Activated T-helper 9 cell treated with anti-CD3 and anti-CD28 coated beads, Interleukin-2, amount 50 U/mL, for 16 hours (primary cell): ENCODE measurements around the gene TCTN1.
"Not testable (repeated sequence)": the region's sequence is repeated elsewhere in the genome, so short reads cannot be mapped to it uniquely, and the experiment has no call there.

Experiments used
- DNase-seq: peaks from one replicate; pipeline ENCODE4 v3.0.0-alpha.2; 2020; ENCODE audit warnings: low read depth

TCTN1 gene

GRCh38 chr12:110585231-110585799 lies 28.6 kb upstream of the TCTN1 start:
- DNase-seq: no peak

GRCh38 chr12:110587102-110587501 lies 26.8 kb upstream of the TCTN1 start:
- DNase-seq: not testable (repeated sequence)

DNA sequence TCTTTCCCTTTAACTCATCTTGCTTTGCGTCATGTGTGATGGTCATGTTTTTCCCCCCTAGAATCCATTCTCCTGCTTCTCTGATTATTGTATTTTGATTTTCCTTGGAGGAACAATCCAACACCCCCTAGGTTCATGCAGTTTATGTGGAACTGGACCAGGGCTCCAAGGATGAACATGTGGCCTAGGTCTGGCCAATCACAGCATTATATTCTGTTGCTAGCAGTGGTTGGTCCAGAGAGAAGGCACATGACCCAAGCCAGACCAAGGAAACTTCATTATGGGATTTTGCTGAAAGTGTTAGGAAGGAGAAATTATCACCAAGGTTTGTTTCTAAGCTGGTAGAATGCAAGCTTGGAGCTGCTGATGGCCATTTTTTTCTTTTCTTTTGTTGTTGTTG lies 23.9 kb upstream of the TCTN1 start:
- no peak for DNase-seq

GRCh38 chr12:110590806-110591326 lies 23.1 kb upstream of the TCTN1 start:
- DNase-seq: no peak

DNA sequence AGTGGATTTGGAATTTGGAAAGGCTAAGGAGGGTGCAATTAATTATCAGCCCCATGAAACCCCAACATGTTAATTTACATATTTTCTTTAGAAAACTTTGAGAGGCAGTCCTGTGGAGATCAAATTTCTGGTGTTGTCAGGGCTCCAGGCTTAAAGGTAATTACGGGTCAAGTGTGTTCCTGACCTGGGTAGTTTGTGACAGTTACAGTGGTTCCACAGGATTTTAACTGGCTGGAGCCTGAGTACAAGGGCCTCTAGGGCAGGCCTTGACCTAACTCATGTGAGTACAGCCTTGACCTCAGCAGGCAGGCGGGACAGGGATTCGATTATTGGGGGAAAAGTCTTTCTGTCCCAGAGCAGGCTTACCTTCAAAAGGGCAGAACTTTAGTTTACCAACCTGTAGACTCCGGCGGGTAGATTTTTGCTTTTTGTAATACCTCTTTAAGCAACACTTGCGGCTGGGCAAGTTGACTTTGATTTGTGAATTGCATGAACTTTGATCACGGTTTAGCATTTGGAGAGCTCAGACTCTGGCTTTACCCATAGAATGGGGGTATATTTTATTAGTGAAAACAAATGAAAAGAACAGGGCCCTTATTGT lies 22.4 kb upstream of the TCTN1 start:
- no peak for DNase-seq

- no peak for DNase-seq
Observed at GRCh38 chr12:110592078-110592477, 21.9 kb upstream of the TCTN1 start.

DNA sequence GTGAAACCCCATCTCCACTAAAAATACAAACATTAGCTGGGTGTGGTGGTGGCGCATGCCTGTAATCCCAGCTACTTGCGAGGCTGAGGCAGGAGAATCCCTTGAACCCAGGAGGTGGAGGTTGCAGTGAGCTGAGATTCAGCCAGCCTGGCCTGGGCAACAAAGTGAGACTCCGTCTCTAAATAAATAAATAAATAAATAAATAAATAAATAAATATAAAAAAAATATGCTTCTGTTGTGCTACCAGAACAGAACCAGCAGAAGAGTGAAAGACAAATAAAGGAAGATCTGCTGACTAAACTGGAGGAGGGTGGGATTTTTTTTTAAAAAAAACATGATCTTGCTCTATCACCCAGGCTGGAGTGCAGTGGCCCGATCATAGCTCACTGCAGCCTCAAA lies 21.0 kb upstream of the TCTN1 start:
- not testable (repeated sequence) for DNase-seq

DNA sequence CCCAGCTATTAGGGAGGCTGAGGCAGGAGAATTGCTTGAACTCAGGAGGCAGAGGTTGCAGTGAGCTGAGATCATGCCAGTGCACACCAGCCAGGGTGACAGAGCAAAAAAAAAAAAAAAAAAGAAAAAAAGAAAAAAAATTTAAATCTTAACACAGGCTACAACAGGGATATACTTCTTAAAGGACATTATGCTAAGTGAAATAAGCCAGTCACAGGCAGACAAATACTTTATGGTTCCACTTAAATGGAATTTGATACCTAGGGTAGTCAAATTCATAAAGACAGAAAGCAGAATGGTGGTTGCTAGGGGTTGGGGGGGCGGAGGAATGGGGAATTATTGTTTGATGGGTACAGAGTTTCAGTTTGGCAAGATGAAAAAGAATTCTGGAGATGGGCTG lies 16.0 kb upstream of the TCTN1 start:
- DNase-seq: no peak

GRCh38 chr12:110599334-110599733 lies 14.6 kb upstream of the TCTN1 start:
- no peak for DNase-seq

DNA sequence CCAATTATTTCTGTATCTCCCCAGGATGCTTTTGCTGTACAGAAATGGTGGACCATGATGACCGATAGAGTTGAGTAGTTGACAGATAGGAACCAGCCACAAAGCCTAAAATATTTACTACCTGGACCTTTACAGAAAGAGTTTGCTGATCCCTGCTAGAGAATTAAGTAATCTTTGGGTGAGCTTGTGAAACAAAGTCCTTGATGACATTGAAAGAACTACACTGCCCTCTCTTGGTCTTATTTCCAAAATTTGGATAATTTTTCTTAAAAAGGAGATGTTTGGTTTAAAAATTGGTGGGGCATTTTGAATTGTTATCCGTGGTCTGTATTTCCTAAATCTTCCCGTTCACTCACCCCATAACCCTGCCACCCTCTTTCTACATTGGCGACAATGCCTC lies 13.7 kb upstream of the TCTN1 start:
- DNase-seq: no peak

DNA sequence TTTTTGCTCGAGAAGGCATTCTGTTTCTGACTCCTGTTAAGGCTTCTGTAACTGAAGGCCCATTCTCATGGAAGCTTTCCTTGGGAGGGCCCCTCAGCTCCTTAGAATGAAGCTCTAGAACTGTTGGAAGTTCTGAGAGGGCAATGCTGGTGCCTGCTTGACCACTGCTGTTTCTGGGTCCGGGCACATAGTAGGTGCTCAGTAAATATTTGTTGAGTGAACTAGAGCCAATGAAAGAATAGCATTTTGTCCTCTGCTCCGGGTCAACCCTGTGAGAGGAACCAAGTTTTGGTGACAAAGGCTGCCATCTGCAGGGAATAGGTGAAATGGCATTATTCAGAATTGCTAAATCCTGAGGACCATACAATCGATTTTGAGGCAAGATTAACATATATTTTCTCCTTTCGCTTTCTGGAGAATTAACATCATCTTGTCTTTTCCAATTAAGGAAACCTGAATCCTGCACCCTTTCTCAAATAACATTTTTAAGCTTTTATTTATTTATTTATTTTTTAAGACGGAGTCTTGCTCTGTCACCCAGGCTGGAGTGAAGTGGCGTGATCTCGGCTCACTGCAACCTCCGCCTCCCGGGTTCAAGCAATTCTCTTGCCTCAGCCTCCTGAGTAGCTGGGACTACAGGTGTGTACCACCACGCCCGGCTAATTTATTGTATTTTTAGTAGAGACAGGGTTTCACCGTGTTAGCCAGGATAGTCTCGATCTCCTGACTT lies 11.7 kb upstream of the TCTN1 start:
- peak; percentile 12 for DNase-seq

- no peak for DNase-seq
Observed at GRCh38 chr12:110606253-110606611, 7.7 kb upstream of the TCTN1 start.

- DNase-seq: no peak
Observed at GRCh38 chr12:110613071-110613770, 708 bp upstream of the TCTN1 start.

DNA sequence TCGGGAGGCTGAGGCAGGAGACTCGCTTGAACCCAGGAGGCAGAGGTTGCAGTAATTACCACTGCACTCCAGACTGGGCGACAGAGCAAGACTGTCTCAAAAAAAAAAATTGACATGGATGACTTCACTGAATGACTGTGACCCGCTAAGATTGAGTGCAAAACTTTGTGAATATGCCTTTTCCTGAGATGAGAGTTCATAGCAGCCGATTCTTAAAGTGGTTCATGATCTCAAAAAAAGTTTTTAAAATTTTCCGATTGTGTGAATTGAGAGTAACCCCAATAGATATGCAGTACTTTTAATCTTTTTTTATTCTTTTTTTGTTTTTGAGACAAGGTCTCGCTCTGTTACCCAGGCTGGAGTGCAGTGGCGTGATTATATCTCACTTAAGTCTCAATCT lies 1.2 kb downstream of the TCTN1 start:
- DNase-seq: no peak

DNA sequence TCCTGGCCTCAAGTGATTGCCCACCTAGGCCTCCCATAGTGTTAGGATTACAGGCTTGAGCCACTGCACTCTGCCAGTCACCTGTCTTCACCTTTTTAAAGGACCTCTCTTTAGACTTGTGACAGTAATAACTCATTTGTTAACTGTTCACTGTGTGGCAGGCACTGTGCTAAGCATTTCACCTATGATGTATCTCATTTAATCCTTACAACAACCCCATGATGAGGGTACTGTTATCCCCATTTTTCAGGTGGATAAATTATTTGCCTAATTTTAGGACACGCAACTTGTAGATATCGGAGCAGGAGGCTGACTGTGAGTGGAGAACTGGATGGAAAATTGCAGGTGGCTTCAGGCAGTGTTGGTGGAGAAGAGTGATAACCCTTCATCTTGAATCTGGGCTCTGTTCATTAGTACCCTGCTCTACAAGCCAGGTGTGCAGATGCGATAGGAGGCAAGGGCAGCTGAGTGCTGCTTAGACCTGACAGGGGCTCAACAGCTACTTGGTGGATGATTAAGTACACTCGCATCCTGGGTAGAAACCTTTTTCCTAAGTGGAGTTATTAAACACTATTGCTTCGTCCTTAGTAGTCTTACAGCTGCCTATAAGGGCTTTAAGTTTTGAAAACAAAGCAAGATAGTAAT lies 2.7 kb downstream of the TCTN1 start:
- DNase-seq: no peak

DNA sequence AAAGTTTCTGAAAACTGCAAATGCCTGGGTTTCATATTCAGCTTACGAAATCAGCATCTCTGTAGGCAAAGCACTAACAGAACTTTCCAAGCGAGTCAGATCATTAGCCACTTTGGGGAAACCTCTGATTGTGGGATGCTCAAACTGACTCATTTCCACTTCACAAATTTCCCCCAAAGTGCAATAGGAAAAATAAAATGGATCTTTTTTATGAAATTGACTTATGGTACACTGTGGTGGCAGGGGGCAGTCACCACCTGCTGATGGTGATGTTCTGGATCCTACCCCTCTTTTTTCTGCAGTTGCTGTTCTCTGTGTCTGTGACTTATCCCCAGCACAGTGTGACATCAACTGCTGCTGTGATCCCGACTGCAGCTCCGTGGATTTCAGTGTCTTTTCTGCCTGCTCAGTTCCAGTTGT lies 5.6 kb downstream of the TCTN1 start:
- no peak for DNase-seq

DNA sequence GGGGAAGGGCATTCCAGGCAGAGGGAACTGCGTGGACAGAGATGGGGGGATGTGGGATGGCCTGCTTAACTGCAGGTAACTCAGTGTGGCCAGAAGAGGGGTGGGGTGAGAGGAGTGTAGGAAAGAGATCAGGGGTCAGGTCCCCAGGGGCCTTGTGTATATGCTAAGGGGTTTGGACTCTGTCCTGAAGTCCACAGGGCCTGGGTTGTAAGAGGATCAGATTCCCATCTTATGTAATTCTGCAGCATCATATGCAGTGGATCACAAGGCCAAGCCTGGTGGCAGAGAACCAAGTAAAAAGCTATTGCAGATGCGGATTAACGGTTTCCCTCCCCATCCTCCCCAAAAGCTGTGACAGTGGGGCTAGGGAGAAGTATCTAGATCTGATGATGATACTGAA lies 8.7 kb downstream of the TCTN1 start:
- DNase-seq: no peak

DNA sequence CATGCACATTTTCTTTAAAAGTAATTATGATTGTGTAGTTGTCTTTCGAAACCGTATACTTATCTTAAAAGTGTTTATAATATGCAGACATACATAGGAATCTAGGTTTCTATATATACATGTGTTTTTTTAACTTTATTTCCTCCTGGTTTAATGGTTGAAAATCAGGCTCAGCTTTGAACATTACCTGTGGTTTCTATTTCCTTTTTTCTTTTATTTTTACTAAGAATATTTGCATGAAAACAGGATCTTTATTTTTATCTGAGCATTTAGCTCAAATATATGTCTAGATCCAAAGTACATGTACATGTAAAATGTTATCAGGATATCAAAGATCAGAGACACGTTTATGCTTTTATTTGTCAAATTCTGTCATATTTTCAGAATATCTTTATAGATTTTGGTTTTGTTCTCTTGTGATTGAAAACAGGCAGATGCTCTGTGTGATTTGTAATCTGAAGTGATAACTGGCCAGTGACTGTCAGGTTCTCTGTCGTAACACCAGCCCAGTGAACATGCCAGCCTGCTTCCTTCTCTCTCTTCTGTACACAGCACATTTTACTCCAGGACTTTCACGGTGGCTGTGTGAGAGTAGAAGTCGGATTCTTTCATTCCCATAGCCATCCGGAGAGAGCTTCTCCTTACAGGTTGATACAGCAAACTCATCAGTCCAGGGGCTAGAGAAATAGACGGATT lies 13.7 kb downstream of the TCTN1 start:
- DNase-seq: no peak

DNA sequence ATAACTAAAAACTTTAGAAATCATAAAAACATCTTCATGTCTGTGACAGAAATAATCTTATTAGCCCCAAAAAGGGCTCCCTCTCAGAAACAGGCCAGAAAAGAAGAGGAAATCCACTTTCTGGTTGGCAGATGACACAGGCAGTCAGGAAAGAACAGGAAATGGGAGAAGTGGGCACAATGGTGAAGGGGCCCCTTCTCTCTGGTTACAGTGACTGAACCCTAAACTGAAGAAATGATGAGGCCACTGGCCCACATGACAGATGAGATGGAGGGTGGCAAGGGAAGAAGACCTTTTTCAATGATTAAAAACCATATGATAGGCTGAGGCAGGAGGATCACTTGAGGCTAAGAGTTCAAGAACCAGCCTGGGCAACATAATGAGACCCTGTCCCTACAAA lies 21.1 kb downstream of the TCTN1 start:
- DNase-seq: no peak

DNA sequence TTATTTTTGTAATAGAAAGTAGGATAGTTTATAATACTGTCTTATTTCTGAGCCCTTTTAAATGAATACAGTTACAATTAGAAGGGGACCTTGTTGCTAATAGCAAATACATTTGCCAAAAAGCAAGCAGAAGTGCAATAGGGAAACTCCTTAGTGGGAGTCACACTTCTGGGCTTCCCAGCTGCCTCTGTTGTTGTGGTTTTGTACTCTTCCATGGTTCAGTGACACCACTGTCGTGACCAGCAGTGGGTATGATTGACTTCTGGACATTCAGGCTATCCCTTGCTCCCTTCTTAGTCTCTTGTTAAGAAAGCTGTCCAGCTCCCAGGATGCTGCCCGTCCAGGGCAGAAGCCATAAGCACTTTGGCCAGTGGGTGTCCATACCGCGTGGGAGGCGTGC lies 22.6 kb downstream of the TCTN1 start:
- no peak for DNase-seq

GRCh38 chr12:110637869-110638441 lies 24.0 kb downstream of the TCTN1 start:
- DNase-seq: no peak
